ENCODE data around the gene REELD1. TPM values are rescaled to one million over a fixed set of nuclear protein-coding genes. Genes with fewer than 3 reads are reported as not detected.

Gene REELD1
- total and polyA plus RNA-seq, 5 donors from 2014 or later, result not detected

GRCh38 chr4:146194212-146194611, 20.1 kb upstream of the REELD1 start:
- Histone ChIP-seq H3K27me3 (ENCODE audit: control insufficient read depth, insufficient read depth, low read length) (no peaks in the 10 kb centered on the region), H3K36me3 (ENCODE audit: control insufficient read depth, insufficient read depth, low read length) (peaks cover 26% of the 10 kb centered on the region), H3K4me3 (ENCODE audit: low read depth, low read length) (no peak overlapping the region), H3K27ac (ENCODE audit: insufficient read depth, low read length, poor library complexity, severe bottlenecking) (no peak overlapping the region), H3K9me3 (ENCODE audit: control insufficient read depth in 2 of 2, low read length in 2 of 2) (no peaks in the 10 kb centered on the region), H3K4me1 (ENCODE audit: control insufficient read depth, insufficient read depth, low read length, poor library complexity, severe bottlenecking) (no peaks in the 10 kb centered on the region)
- H3K4me3 Mint-ChIP-seq, result no peak overlapping the region
- no peaks in the 10 kb centered on the region for H3K4me1 Mint-ChIP-seq
- no peak for DNase-seq
- H3K27me3 Mint-ChIP-seq, result no peaks in the 10 kb centered on the region
- ATAC-seq (ENCODE audit: low read depth in 2 of 2), result no peak
- no peak overlapping the region for H3K27ac Mint-ChIP-seq
- H3K9me3 Mint-ChIP-seq, result no peaks in the 10 kb centered on the region
- peaks cover 22% of the 10 kb centered on the region for H3K36me3 Mint-ChIP-seq

GRCh38 chr4:146202665-146203064, 11.7 kb upstream of the REELD1 start:
- Mint-ChIP-seq H3K9me3 (peaks cover 0 to 2% (median 0%) of the 10 kb centered on the region in 7 donors), H3K4me1 (no peaks in the 10 kb centered on the region), H3K27ac (peak overlapping the region in 1 of 3 donors; percentile 37), H3K4me3 (no peak overlapping the region), H3K36me3 (peaks cover 40% of the 10 kb centered on the region), H3K27me3 (no peaks in the 10 kb centered on the region)
- no peak overlapping the region for H3K4me3 ChIP-seq (ENCODE audit: low read depth, low read length)
- ATAC-seq (ENCODE audit: low read depth in 2 of 2), result no peak
- H3K27ac ChIP-seq (ENCODE audit: insufficient read depth, low read length, poor library complexity, severe bottlenecking), result no peak overlapping the region
- no peak for DNase-seq
- H3K4me1 ChIP-seq (ENCODE audit: control insufficient read depth, insufficient read depth, low read length, poor library complexity, severe bottlenecking), result no peaks in the 10 kb centered on the region
- no peaks in the 10 kb centered on the region for H3K36me3 ChIP-seq (ENCODE audit: control insufficient read depth, insufficient read depth, low read length)
- H3K9me3 ChIP-seq (ENCODE audit: control insufficient read depth in 2 of 2, low read length in 2 of 2), result no peaks in the 10 kb centered on the region
- no peaks in the 10 kb centered on the region for H3K27me3 ChIP-seq (ENCODE audit: control insufficient read depth, insufficient read depth, low read length)

GRCh38 chr4:146207410-146207809, 6.9 kb upstream of the REELD1 start:
- H3K36me3 Mint-ChIP-seq, result peaks cover 18% of the 10 kb centered on the region
- no peaks in the 10 kb centered on the region for H3K4me1 Mint-ChIP-seq
- no peak for DNase-seq
- no peaks in the 10 kb centered on the region for H3K36me3 ChIP-seq (ENCODE audit: control insufficient read depth, insufficient read depth, low read length)
- H3K9me3 Mint-ChIP-seq, result peaks cover 0 to 2% (median 0%) of the 10 kb centered on the region in 7 donors
- no peak overlapping the region for H3K27ac ChIP-seq (ENCODE audit: insufficient read depth, low read length, poor library complexity, severe bottlenecking)
- no peaks in the 10 kb centered on the region for H3K27me3 ChIP-seq (ENCODE audit: control insufficient read depth, insufficient read depth, low read length)
- H3K9me3 ChIP-seq (ENCODE audit: control insufficient read depth in 2 of 2, low read length in 2 of 2), result no peaks in the 10 kb centered on the region
- no peaks in the 10 kb centered on the region for H3K27me3 Mint-ChIP-seq
- no peak for ATAC-seq (ENCODE audit: low read depth in 2 of 2)
- no peaks in the 10 kb centered on the region for H3K4me1 ChIP-seq (ENCODE audit: control insufficient read depth, insufficient read depth, low read length, poor library complexity, severe bottlenecking)
- H3K27ac Mint-ChIP-seq, result no peak overlapping the region
- no peak overlapping the region for H3K4me3 ChIP-seq (ENCODE audit: low read depth, low read length)
- H3K4me3 Mint-ChIP-seq, result no peak overlapping the region

DNA sequence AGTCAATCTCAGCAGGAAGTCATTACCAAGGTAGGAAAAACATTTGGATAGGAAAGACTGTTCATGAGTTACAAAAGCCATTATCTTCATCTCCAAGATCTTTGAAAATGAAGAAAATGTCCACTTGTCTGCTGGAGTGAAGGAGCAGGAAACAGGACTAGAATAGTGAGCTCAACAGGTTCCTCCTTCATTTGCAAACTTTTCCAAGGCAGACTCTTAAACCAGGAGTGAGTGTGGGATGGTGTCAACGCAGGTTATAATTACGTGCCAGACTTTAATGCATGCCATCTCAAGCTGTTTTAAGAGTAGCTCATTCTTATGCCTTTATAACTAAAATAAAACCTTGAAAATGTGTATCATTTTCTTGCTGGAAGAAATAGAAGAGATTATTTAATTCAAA, 3.4 kb upstream of the REELD1 start:
- H3K4me1 Mint-ChIP-seq, result peaks cover 0 to 2% (median 0%) of the 10 kb centered on the region in 4 donors
- no peak for DNase-seq
- no peak overlapping the region for H3K27ac Mint-ChIP-seq

DNA sequence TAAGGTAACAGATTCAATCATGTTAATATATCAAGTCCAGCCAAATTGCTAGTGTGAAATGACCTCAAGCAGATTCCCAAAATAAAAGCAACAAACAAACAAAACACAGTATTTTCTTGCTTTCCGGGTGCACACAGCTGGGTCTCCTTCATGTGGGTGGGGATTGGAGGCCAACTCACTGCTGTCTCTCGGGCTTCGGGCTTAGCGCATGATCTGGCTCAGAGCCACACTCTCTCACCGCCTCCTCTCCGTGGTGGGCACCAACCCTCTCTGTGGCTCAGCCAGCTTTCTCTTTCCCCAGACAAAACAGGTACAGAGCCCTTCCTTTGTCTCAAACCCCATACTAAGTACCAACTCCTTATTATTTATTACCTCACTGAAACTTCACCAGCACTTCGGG, 2.9 kb upstream of the REELD1 start:
- H3K4me3 Mint-ChIP-seq, result no peak overlapping the region
- H3K4me3 ChIP-seq (ENCODE audit: low read depth, low read length), result no peak overlapping the region
- DNase-seq, result no peak
- no peaks in the 10 kb centered on the region for H3K36me3 Mint-ChIP-seq
- H3K9me3 ChIP-seq (ENCODE audit: control insufficient read depth in 2 of 2, low read length in 2 of 2), result no peaks in the 10 kb centered on the region
- H3K27me3 Mint-ChIP-seq, result peaks cover 4% of the 10 kb centered on the region
- no peak for ATAC-seq (ENCODE audit: low read depth in 2 of 2)
- no peaks in the 10 kb centered on the region for H3K4me1 ChIP-seq (ENCODE audit: control insufficient read depth, insufficient read depth, low read length, poor library complexity, severe bottlenecking)
- H3K4me1 Mint-ChIP-seq, result peaks cover 0 to 2% (median 0%) of the 10 kb centered on the region in 4 donors
- peaks cover 0 to 2% (median 0%) of the 10 kb centered on the region in 7 donors for H3K9me3 Mint-ChIP-seq
- H3K27me3 ChIP-seq (ENCODE audit: control insufficient read depth, insufficient read depth, low read length), result no peaks in the 10 kb centered on the region
- peak overlapping the region in 1 of 3 donors; percentile 52 for H3K27ac Mint-ChIP-seq
- H3K36me3 ChIP-seq (ENCODE audit: control insufficient read depth, insufficient read depth, low read length), result no peaks in the 10 kb centered on the region
- H3K27ac ChIP-seq (ENCODE audit: insufficient read depth, low read length, poor library complexity, severe bottlenecking), result no peak overlapping the region

More for the DNA sequence above, 3.4 kb upstream of the REELD1 start:
- Histone ChIP-seq H3K9me3 (ENCODE audit: control insufficient read depth in 2 of 2, low read length in 2 of 2) (no peaks in the 10 kb centered on the region), H3K4me3 (ENCODE audit: low read depth, low read length) (no peak overlapping the region), H3K4me1 (ENCODE audit: control insufficient read depth, insufficient read depth, low read length, poor library complexity, severe bottlenecking) (no peaks in the 10 kb centered on the region), H3K27me3 (ENCODE audit: control insufficient read depth, insufficient read depth, low read length) (no peaks in the 10 kb centered on the region), H3K27ac (ENCODE audit: insufficient read depth, low read length, poor library complexity, severe bottlenecking) (no peak overlapping the region), H3K36me3 (ENCODE audit: control insufficient read depth, insufficient read depth, low read length) (no peaks in the 10 kb centered on the region)
- H3K4me3 Mint-ChIP-seq, result no peak overlapping the region
- ATAC-seq (ENCODE audit: low read depth in 2 of 2), result no peak
- H3K36me3 Mint-ChIP-seq, result no peaks in the 10 kb centered on the region
- peaks cover 0 to 2% (median 0%) of the 10 kb centered on the region in 7 donors for H3K9me3 Mint-ChIP-seq
- H3K27me3 Mint-ChIP-seq, result peaks cover 4% of the 10 kb centered on the region

DNA sequence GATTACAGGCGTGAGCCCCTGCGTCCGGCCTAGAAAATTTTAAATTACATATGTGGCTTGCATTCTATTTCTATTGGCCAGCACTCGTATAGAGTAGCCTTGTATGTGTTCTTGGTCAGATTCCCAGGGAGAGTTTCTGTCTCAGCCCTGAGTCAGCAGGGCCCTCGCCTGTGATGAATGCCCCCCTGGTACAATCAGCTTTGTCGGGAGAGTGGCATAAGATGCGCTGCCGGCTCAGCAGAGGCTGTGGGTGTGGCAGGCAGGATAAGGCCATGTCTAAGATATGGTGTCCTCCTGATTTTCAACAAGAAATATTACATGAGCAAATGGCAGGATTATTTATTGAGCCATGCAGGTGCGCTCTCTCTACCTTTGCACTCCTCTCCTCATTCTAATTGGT, 1.6 kb upstream of the REELD1 start:
- H3K4me3 ChIP-seq (ENCODE audit: low read depth, low read length), result no peak overlapping the region
- ATAC-seq (ENCODE audit: low read depth in 2 of 2) (no peak), DNase-seq (no peak)
- Mint-ChIP-seq H3K4me1 (peaks cover 0 to 2% (median 0%) of the 10 kb centered on the region in 4 donors), H3K36me3 (no peaks in the 10 kb centered on the region), H3K4me3 (no peak overlapping the region), H3K9me3 (no peaks in the 10 kb centered on the region), H3K27ac (no peak overlapping the region), H3K27me3 (peaks cover 4% of the 10 kb centered on the region)
- H3K4me1 ChIP-seq (ENCODE audit: control insufficient read depth, insufficient read depth, low read length, poor library complexity, severe bottlenecking), result no peaks in the 10 kb centered on the region
- no peaks in the 10 kb centered on the region for H3K27me3 ChIP-seq (ENCODE audit: control insufficient read depth, insufficient read depth, low read length)
- H3K27ac ChIP-seq (ENCODE audit: insufficient read depth, low read length, poor library complexity, severe bottlenecking), result no peak overlapping the region
- no peaks in the 10 kb centered on the region for H3K9me3 ChIP-seq (ENCODE audit: control insufficient read depth in 2 of 2, low read length in 2 of 2)
- H3K36me3 ChIP-seq (ENCODE audit: control insufficient read depth, insufficient read depth, low read length), result no peaks in the 10 kb centered on the region

DNA sequence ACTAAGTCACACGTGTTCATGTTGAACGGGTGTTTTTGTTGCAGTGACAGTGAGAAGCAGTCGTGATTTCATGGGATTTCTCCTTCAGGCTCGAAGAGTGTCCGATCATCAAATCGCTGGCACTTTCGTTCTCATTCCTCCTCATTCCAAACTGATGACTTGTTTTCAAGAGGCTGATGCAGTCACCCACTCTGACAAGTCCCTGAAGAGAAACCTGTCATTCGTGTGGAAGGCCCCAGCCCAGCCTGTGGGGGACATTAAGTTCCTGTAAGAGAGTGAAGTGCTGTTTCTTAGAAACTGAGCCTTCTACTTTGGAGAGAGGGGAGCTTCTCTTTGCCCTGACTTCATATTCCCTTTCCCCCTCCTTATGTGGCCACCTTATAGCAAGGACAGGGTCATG, 8.0 kb downstream of the REELD1 start:
- no peak overlapping the region for H3K27ac ChIP-seq (ENCODE audit: insufficient read depth, low read length, poor library complexity, severe bottlenecking)
- no peaks in the 10 kb centered on the region for H3K4me1 Mint-ChIP-seq
- no peaks in the 10 kb centered on the region for H3K36me3 Mint-ChIP-seq
- peaks cover 0 to 1% (median 0%) of the 10 kb centered on the region in 7 donors for H3K9me3 Mint-ChIP-seq
- H3K27me3 ChIP-seq (ENCODE audit: control insufficient read depth, insufficient read depth, low read length), result no peaks in the 10 kb centered on the region
- H3K4me1 ChIP-seq (ENCODE audit: control insufficient read depth, insufficient read depth, low read length, poor library complexity, severe bottlenecking), result no peaks in the 10 kb centered on the region
- ATAC-seq (ENCODE audit: low read depth in 2 of 2) (no peak), DNase-seq (no peak)
- no peak overlapping the region for H3K4me3 ChIP-seq (ENCODE audit: low read depth, low read length)
- no peak overlapping the region for H3K27ac Mint-ChIP-seq
- H3K27me3 Mint-ChIP-seq, result no peaks in the 10 kb centered on the region
- no peak overlapping the region for H3K4me3 Mint-ChIP-seq
- H3K36me3 ChIP-seq (ENCODE audit: control insufficient read depth, insufficient read depth, low read length), result no peaks in the 10 kb centered on the region
- no peaks in the 10 kb centered on the region for H3K9me3 ChIP-seq (ENCODE audit: control insufficient read depth in 2 of 2, low read length in 2 of 2)

DNA sequence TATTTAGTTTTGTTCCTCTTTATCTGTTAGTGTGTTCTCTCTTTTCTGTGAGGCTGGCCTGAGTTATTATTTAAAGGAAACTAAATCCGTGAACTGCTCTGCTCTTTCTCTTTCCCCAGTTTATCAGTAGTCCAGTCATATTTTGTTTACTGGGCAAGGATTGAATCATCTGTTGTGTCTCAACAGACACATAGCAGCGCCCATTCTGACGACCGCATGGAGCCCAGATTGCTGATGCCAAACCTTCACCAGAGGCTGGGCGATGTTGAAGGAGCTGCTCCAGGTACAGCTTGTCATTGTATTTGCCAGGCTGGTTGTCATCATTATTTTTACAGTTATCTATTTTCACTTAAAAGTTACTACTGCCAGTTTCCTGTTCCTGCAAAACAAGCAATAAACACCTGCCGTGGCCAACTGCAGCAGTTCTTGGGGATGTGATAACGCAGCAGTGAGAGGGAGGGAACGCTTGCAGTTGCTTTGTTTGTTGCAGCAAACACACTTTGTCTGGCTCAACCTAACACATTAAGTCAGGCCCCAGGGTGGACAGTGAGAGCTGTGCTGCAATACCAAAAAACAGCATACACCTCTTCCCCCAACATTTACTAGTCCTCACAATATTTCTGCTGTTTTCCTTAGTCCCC, 10.1 kb downstream of the REELD1 start:
- DNase-seq, result no peak
- H3K4me1 Mint-ChIP-seq, result no peaks in the 10 kb centered on the region
- Histone ChIP-seq H3K4me3 (ENCODE audit: low read depth, low read length) (no peak overlapping the region), H3K9me3 (ENCODE audit: control insufficient read depth in 2 of 2, low read length in 2 of 2) (no peaks in the 10 kb centered on the region), H3K36me3 (ENCODE audit: control insufficient read depth, insufficient read depth, low read length) (no peaks in the 10 kb centered on the region), H3K27me3 (ENCODE audit: control insufficient read depth, insufficient read depth, low read length) (no peaks in the 10 kb centered on the region), H3K27ac (ENCODE audit: insufficient read depth, low read length, poor library complexity, severe bottlenecking) (no peak overlapping the region), H3K4me1 (ENCODE audit: control insufficient read depth, insufficient read depth, low read length, poor library complexity, severe bottlenecking) (no peaks in the 10 kb centered on the region)
- no peak for ATAC-seq (ENCODE audit: low read depth in 2 of 2)
- no peak overlapping the region for H3K4me3 Mint-ChIP-seq
- no peaks in the 10 kb centered on the region for H3K36me3 Mint-ChIP-seq
- H3K9me3 Mint-ChIP-seq, result peaks cover 0 to 1% (median 0%) of the 10 kb centered on the region in 7 donors
- H3K27ac Mint-ChIP-seq, result no peak overlapping the region
- H3K27me3 Mint-ChIP-seq, result no peaks in the 10 kb centered on the region

Data from CD4-positive, CD25-positive, alpha-beta regulatory T cell (primary cell).